H1 (cell line): ENCODE data around the gene CSRNP3. TPM values are rescaled to one million over a fixed set of nuclear protein-coding genes. Genes with fewer than 3 reads are reported as not detected.

Experiments used
- CTCF ChIA-PET: fragments of 300-600 bp; sonication (Branson Sonifier 250); formaldehyde crosslinking; loops from one replicate; lab custom pipeline; 2021; ENCODE audit not compliant: partially characterized antibody; lab: Charles Lee
- POLR2A ChIA-PET: fragments of 300-600 bp; sonication (Branson Sonifier 250); formaldehyde crosslinking; loops from one replicate; lab custom pipeline; 2021; ENCODE audit warnings: inconsistent platforms; ENCODE audit not compliant: partially characterized antibody; lab: Charles Lee
- DNase-seq, 2 experiments: peaks; one replicate each; pipeline versions ENCODE4 v3.0.0 to v3.0.0-alpha.2; 2010 to 2022; ENCODE audit warnings: low spot score in 2 of 2, low read depth in 1 of 2, mixed read lengths in 1 of 2
- FAIRE-seq: peaks from 2 replicates; lab custom pipeline; 2011; peaks lifted over from hg19 to GRCh38; lab: Jason Lieb, UNC
- H2AFZ ChIP-seq: 2 replicates; pipeline ENCODE4 v1.8.1; 2012; ENCODE audit warnings: low read length, inconsistent platforms
- H2AK5ac ChIP-seq: 2 replicates; pipeline ENCODE4 v1.6.1; 2013; ENCODE audit warnings: low read depth, low read length
- H2BK120ac ChIP-seq: replicated peaks from 2 replicates; pipeline ENCODE3; 2013; ENCODE audit warnings: low read depth, low read length, inconsistent platforms
- H2BK12ac ChIP-seq: 2 replicates; pipeline ENCODE4 v1.6.1; 2013; ENCODE audit warnings: low read depth, low read length
- H2BK15ac ChIP-seq: 2 replicates; pipeline ENCODE4 v1.6.1; 2013; ENCODE audit warnings: low read length
- H2BK20ac ChIP-seq: 2 replicates; pipeline ENCODE4 v1.6.1; 2013; ENCODE audit warnings: low read length
- H2BK5ac ChIP-seq: 2 replicates; pipeline ENCODE4 v1.6.1; 2013; ENCODE audit warnings: low read depth, low read length
- H3K14ac ChIP-seq: 2 replicates; pipeline ENCODE4 v1.6.1; 2013; ENCODE audit warnings: inconsistent platforms; ENCODE audit not compliant: insufficient read length
- H3K18ac ChIP-seq: 2 replicates; pipeline ENCODE4 v1.6.1; 2013; ENCODE audit warnings: low read length; ENCODE audit errors: extremely low read depth
- H3K23ac ChIP-seq: 2 replicates; pipeline ENCODE4 v1.6.1; 2013; ENCODE audit warnings: inconsistent platforms; ENCODE audit not compliant: insufficient read length
- H3K23me2 ChIP-seq: 2 replicates; pipeline ENCODE4 v1.6.1; 2013; ENCODE audit warnings: low read depth, low read length
- H3K27ac ChIP-seq: 2 replicates; pipeline ENCODE4 v1.6.1; 2011; ENCODE audit warnings: low read depth, low read length, inconsistent platforms
- H3K27me3 ChIP-seq, 4 experiments: replicated peaks in 1 of 4; 1 replicate in 1 of 4; 2 replicates in 3 of 4; pipeline versions ENCODE4 v1.6.1 to v1.8.1; 2011 to 2013; ENCODE audit warnings: low read length in 3 of 4, mild to moderate bottlenecking in 3 of 4, inconsistent platforms in 2 of 4, mixed read lengths in 2 of 4, moderate library complexity in 1 of 4; ENCODE audit not compliant: control insufficient read depth in 3 of 4, insufficient read depth in 3 of 4; ENCODE audit errors: extremely low read depth in 1 of 4
- H3K36me3 ChIP-seq, 4 experiments: 2 replicates each; pipeline versions ENCODE4 v1.6.1 to v1.8.1; 2011 to 2013; ENCODE audit warnings: mild to moderate bottlenecking in 4 of 4, low read length in 3 of 4, moderate library complexity in 2 of 4, control low read depth in 1 of 4, inconsistent platforms in 1 of 4; ENCODE audit not compliant: insufficient read depth in 4 of 4, control insufficient read depth in 2 of 4
- H3K4ac ChIP-seq: replicated peaks from 2 replicates; pipeline ENCODE3; 2013; ENCODE audit warnings: low read length, low read depth, mixed read lengths, inconsistent platforms; ENCODE audit not compliant: insufficient read length
- H3K4me1 ChIP-seq, 4 experiments: replicated peaks in 1 of 4; 1 replicate in 1 of 4; 2 replicates in 3 of 4; pipeline versions ENCODE4 v1.6.1 to v1.8.1; 2011 to 2013; ENCODE audit warnings: low read length in 3 of 4, inconsistent platforms in 2 of 4, mixed read lengths in 1 of 4; ENCODE audit not compliant: insufficient read depth in 4 of 4, control insufficient read depth in 3 of 4
- H3K4me2 ChIP-seq, 2 experiments: 2 replicates each; pipeline versions ENCODE4 v1.6.1 to v1.8.1; 2011 to 2013; ENCODE audit warnings: low read depth in 2 of 2, low read length in 2 of 2, control low read depth in 1 of 2, inconsistent platforms in 1 of 2, mild to moderate bottlenecking in 1 of 2; ENCODE audit not compliant: insufficient read depth in 1 of 2
- H3K4me3 ChIP-seq, 4 experiments: fragments of 200-600, 300-600 bp in 1 of 4; sonication (generic), shearing (Covaris generic), sonication (Bioruptor Twin) in 1 of 4; 2 replicates each; pipeline versions ENCODE4 v1.5.1 to v1.8.1; 2011 to 2016; ENCODE audit warnings: low read length in 4 of 4, low read depth in 3 of 4, control low read depth in 2 of 4, inconsistent platforms in 2 of 4, mild to moderate bottlenecking in 2 of 4, mixed read lengths in 1 of 4, moderate library complexity in 1 of 4; ENCODE audit not compliant: insufficient read depth in 2 of 4; ENCODE audit errors: extremely low read depth in 1 of 4
- H3K56ac ChIP-seq: replicated peaks from 2 replicates; pipeline ENCODE3; 2013; ENCODE audit warnings: low read depth, mild to moderate bottlenecking, mixed read lengths, low read length, inconsistent platforms; ENCODE audit not compliant: insufficient read length
- H3K79me1 ChIP-seq: 2 replicates; pipeline ENCODE4 v1.6.1; 2013; ENCODE audit warnings: low read depth, low read length, control low read depth
- H3K79me2 ChIP-seq, 2 experiments: 2 replicates each; pipeline versions ENCODE4 v1.6.1 to v1.8.1; 2012 to 2013; ENCODE audit warnings: low read length in 2 of 2, mild to moderate bottlenecking in 2 of 2, inconsistent platforms in 1 of 2; ENCODE audit not compliant: insufficient read depth in 2 of 2, control insufficient read depth in 1 of 2
- H3K9ac ChIP-seq, 4 experiments: replicated peaks in 1 of 4; 1 replicate in 1 of 4; 2 replicates in 3 of 4; pipeline versions ENCODE4 v1.6.1 to v1.8.1; 2011 to 2013; ENCODE audit warnings: low read depth in 3 of 4, low read length in 3 of 4, control low read depth in 2 of 4, mild to moderate bottlenecking in 2 of 4, moderate library complexity in 2 of 4, inconsistent platforms in 1 of 4; ENCODE audit errors: extremely low read depth in 1 of 4
- H3K9me3 ChIP-seq, 2 experiments: 2 replicates each; pipeline versions ENCODE4 v1.6.1 to v1.8.1; 2012 to 2013; ENCODE audit warnings: mild to moderate bottlenecking in 2 of 2, moderate library complexity in 2 of 2, control low read depth in 1 of 2, inconsistent platforms in 1 of 2, low read depth in 1 of 2, low read length in 1 of 2, mixed read lengths in 1 of 2; ENCODE audit not compliant: insufficient read depth in 2 of 2
- H4K20me1 ChIP-seq, 2 experiments: replicated peaks in 1 of 2; 2 replicates each; pipeline versions ENCODE3 to v1.8.1; 2011 to 2013; ENCODE audit warnings: inconsistent platforms in 2 of 2, low read length in 2 of 2, mild to moderate bottlenecking in 1 of 2; ENCODE audit not compliant: insufficient read depth in 2 of 2, control insufficient read depth in 1 of 2
- H4K5ac ChIP-seq: 2 replicates; pipeline ENCODE4 v1.6.1; 2013; ENCODE audit warnings: low read length, low read depth, mixed read lengths, inconsistent platforms; ENCODE audit not compliant: insufficient read length
- H4K8ac ChIP-seq: 2 replicates; pipeline ENCODE4 v1.8.0; 2013; ENCODE audit warnings: mild to moderate bottlenecking, moderate library complexity, low read length, inconsistent platforms; ENCODE audit not compliant: insufficient read depth; ENCODE audit errors: extremely low read depth
- H4K91ac ChIP-seq: replicated peaks from 2 replicates; pipeline ENCODE3; 2013; ENCODE audit warnings: low read length, mixed read lengths, inconsistent platforms; ENCODE audit not compliant: insufficient read length
- RAD21 ChIP-seq, 2 experiments: IDR thresholded peaks in 1 of 2; conservative IDR thresholded peaks in 1 of 2; 2 replicates each; pipeline ENCODE4 v1.6.1; 2011; ENCODE audit warnings: low read depth in 2 of 2, low read length in 2 of 2, improper control_type of control experiment in 1 of 2, inconsistent platforms in 1 of 2, mild to moderate bottlenecking in 1 of 2, moderate library complexity in 1 of 2
- SAP30 ChIP-seq: fragments of 300-600 bp; sonication (generic); IDR thresholded peaks from 2 replicates; pipeline ENCODE4 v1.7.1; 2012; ENCODE audit warnings: low read length, moderate library complexity, mild to moderate bottlenecking, inconsistent platforms; ENCODE audit not compliant: insufficient read depth, insufficient replicate concordance
- WGBS, 2 experiments: shearing (Covaris generic) in 1 of 2; methylation state at CpG; one replicate each; pipeline versions ENCODE4 v1.1.6 to v1.1.7; 2013 to 2015; ENCODE audit warnings: low lambda C conversion rate in 2 of 2, mixed read lengths in 2 of 2, inconsistent platforms in 1 of 2, low coverage in 1 of 2, missing lambda C conversion rate in 1 of 2; ENCODE audit not compliant: insufficient replicate concordance in 2 of 2, insufficient coverage in 1 of 2, insufficient read length in 1 of 2; ENCODE audit errors: extremely low coverage in 1 of 2, missing lambda C conversion rate in 1 of 2; 5-methylcytosine and 5-hydroxymethylcytosine counted together
- polyA plus RNA-seq, 7 experiments: library from polyadenylated mRNA; depleted of rRNA in 3 of 7; stranded (reverse) in 5 of 7; unstranded in 2 of 7; fragments of >200 nt in 5 of 7; fragments of 200-250 nt in 2 of 7; gene quantifications; 1 replicate in 5 of 7; 2 replicates in 1 of 7; 4 replicates in 1 of 7; pipeline versions ENCODE4 v1.2.1 to v1.2.3, GENCODE V29; 2011 to 2013; ENCODE audit warnings: missing spikeins in 2 of 7, mixed read lengths in 2 of 7
- total RNA-seq: library from RNA; stranded (reverse); fragmentation: NEBNext Ultra II Directional; extraction: Animal tissue kit (Norgen Biotek cat#: 25700); gene quantifications from 2 replicates; pipeline ENCODE4 v1.2.1, GENCODE V29; 2021

Gene CSRNP3
- total and polyA plus RNA-seq, 2 of the 8 experiments (the other 6 are each of a cell fraction or from before 2014, with no cell fraction given), result 1.3 to 6.5 TPM

- Histone ChIP-seq H3K79me1 (no peaks in the 10 kb centered on the region), H2AK5ac (no peak overlapping the region), H2BK12ac (no peak overlapping the region), H4K5ac (no peak overlapping the region), H3K27ac (no peak overlapping the region), H3K36me3 (no peaks in the 10 kb centered on the region), H3K56ac (no peak overlapping the region), H2BK5ac (no peak overlapping the region), H3K23ac (no peak overlapping the region), H4K8ac (no peak overlapping the region), H2BK120ac (no peak overlapping the region), H4K91ac (peak overlapping the region; percentile 41), H3K79me2 (no peaks in the 10 kb centered on the region), H3K23me2 (no peaks in the 10 kb centered on the region), H3K14ac (no peak overlapping the region)
- POLR2A ChIA-PET, result no interaction called here
- no peak for DNase-seq
- no peak for FAIRE-seq
- TF ChIP-seq RAD21 (IDR thresholded peaks at IDR 0.05 in 1 of 2, conservative IDR thresholded peaks at IDR 0.05 in 1 of 2; ENCODE audit: low read depth in 2 of 2, low read length in 2 of 2) (no peak), SAP30 (no peak)
- TF ChIP-seq, all 59 proteins: peak for 0
- Histone ChIP-seq H3K4me2 (no peak overlapping the region), H3K9ac (no peak overlapping the region), H2BK15ac (no peak overlapping the region), H3K4me1 (peaks cover 4 to 27% (median 13%) of the 10 kb centered on the region in 4 experiments), H2BK20ac (peak overlapping the region; percentile 51; the same call in 1 of the 2 replicates), H3K4ac (no peak overlapping the region), H2AFZ (no peak overlapping the region), H3K9me3 (no peaks in the 10 kb centered on the region), H3K4me3 (no peak overlapping the region), H4K20me1 (no peaks in the 10 kb centered on the region), H3K18ac (peak overlapping the region; percentile 21; the same call in 1 of the 2 replicates), H3K27me3 (no peaks in the 10 kb centered on the region)
- CTCF ChIA-PET, result interaction anchor here (1.6 kb wide), 1 partner anchor 28 kb away, joined by 3 read pairs; no protein-coding TSS in a partner anchor
- 94% methylated on average over 3 of the region's 3 CpGs; no CpG with 5 or more reads in 1 of the 2 experiments for WGBS, 2 experiments
Observed at GRCh38 chr2:165630236-165630635, 160.7 kb downstream of the CSRNP3 start.
